Measurements from ENCODE around the gene ATP6V0E1.
"Not testable (repeated sequence)": the region's sequence is repeated elsewhere in the genome, so short reads cannot be mapped to it uniquely, and the experiment has no call there.

ATP6V0E1 gene

GRCh38 chr5:173057062-173057924 is 73.7 kb downstream of the ATP6V0E1 start:
- Histone ChIP-seq H3K4me1 (ENCODE audit: insufficient read depth, low read length) (0 out of 2 replicates have a peak, but pooled peaks cover 4% of the 10 kb centered on the region), H3K9me3 (ENCODE audit: insufficient read depth, low read depth, low read length) (no peaks in the 10 kb centered on the region), H3K9ac (ENCODE audit: low read depth, low read length) (peak overlapping the region; percentile 97), H3K27me3 (ENCODE audit: insufficient read depth, low read length) (no peaks in the 10 kb centered on the region), H3K27ac (ENCODE audit: low read length) (peak overlapping the region; percentile 81), H3K4me3 (ENCODE audit: low read length) (peak overlapping the region; percentile 100), H3K36me3 (ENCODE audit: insufficient read depth, low read depth, low read length) (no peaks in the 10 kb centered on the region)

- no peak overlapping the region for H3K9ac ChIP-seq (ENCODE audit: low read depth, low read length)
- H3K27me3 ChIP-seq (ENCODE audit: insufficient read depth, low read length), result no peaks in the 10 kb centered on the region
- H3K36me3 ChIP-seq (ENCODE audit: insufficient read depth, low read depth, low read length), result no peaks in the 10 kb centered on the region
- no peak overlapping the region for H3K4me3 ChIP-seq (ENCODE audit: low read length)
- H3K9me3 ChIP-seq (ENCODE audit: insufficient read depth, low read depth, low read length), result no peaks in the 10 kb centered on the region
- H3K27ac ChIP-seq (ENCODE audit: low read length), result no peak overlapping the region
- H3K4me1 ChIP-seq (ENCODE audit: insufficient read depth, low read length), result 0 out of 2 replicates have a peak, but pooled peaks cover 4% of the 10 kb centered on the region
These were observed 78.6 kb downstream of the ATP6V0E1 start for GRCh38 chr5:173062141-173062540.

GRCh38 chr5:173065155-173065554 is 81.6 kb downstream of the ATP6V0E1 start:
- Histone ChIP-seq H3K9me3 (ENCODE audit: insufficient read depth, low read depth, low read length) (no peaks in the 10 kb centered on the region), H3K4me3 (ENCODE audit: low read length) (no peak overlapping the region), H3K9ac (ENCODE audit: low read depth, low read length) (no peak overlapping the region), H3K27ac (ENCODE audit: low read length) (no peak overlapping the region), H3K36me3 (ENCODE audit: insufficient read depth, low read depth, low read length) (no peaks in the 10 kb centered on the region), H3K27me3 (ENCODE audit: insufficient read depth, low read length) (no peaks in the 10 kb centered on the region), H3K4me1 (ENCODE audit: insufficient read depth, low read length) (no peaks in the 10 kb centered on the region)

GRCh38 chr5:173069671-173070070 is 86.1 kb downstream of the ATP6V0E1 start:
- H3K4me1 ChIP-seq (ENCODE audit: insufficient read depth, low read length), result no peaks in the 10 kb centered on the region
- H3K4me3 ChIP-seq (ENCODE audit: low read length), result no peak overlapping the region
- no peaks in the 10 kb centered on the region for H3K36me3 ChIP-seq (ENCODE audit: insufficient read depth, low read depth, low read length)
- no peak overlapping the region for H3K27ac ChIP-seq (ENCODE audit: low read length)
- no peaks in the 10 kb centered on the region for H3K9me3 ChIP-seq (ENCODE audit: insufficient read depth, low read depth, low read length)
- no peak overlapping the region for H3K9ac ChIP-seq (ENCODE audit: low read depth, low read length)
- no peaks in the 10 kb centered on the region for H3K27me3 ChIP-seq (ENCODE audit: insufficient read depth, low read length)

GRCh38 chr5:173075137-173075843 is 91.7 kb downstream of the ATP6V0E1 start:
- H3K27me3 ChIP-seq (ENCODE audit: insufficient read depth, low read length), result no peaks in the 10 kb centered on the region
- H3K4me3 ChIP-seq (ENCODE audit: low read length), result no peak overlapping the region
- H3K36me3 ChIP-seq (ENCODE audit: insufficient read depth, low read depth, low read length), result no peaks in the 10 kb centered on the region
- no peak overlapping the region for H3K9ac ChIP-seq (ENCODE audit: low read depth, low read length)
- no peaks in the 10 kb centered on the region for H3K9me3 ChIP-seq (ENCODE audit: insufficient read depth, low read depth, low read length)
- H3K27ac ChIP-seq (ENCODE audit: low read length), result no peak overlapping the region
- no peaks in the 10 kb centered on the region for H3K4me1 ChIP-seq (ENCODE audit: insufficient read depth, low read length)

GRCh38 chr5:173075970-173076369 is 92.4 kb downstream of the ATP6V0E1 start:
- no peak overlapping the region for H3K9ac ChIP-seq (ENCODE audit: low read depth, low read length)
- H3K27ac ChIP-seq (ENCODE audit: low read length), result no peak overlapping the region
- H3K9me3 ChIP-seq (ENCODE audit: insufficient read depth, low read depth, low read length), result no peaks in the 10 kb centered on the region
- H3K4me1 ChIP-seq (ENCODE audit: insufficient read depth, low read length), result no peaks in the 10 kb centered on the region
- no peaks in the 10 kb centered on the region for H3K36me3 ChIP-seq (ENCODE audit: insufficient read depth, low read depth, low read length)
- H3K27me3 ChIP-seq (ENCODE audit: insufficient read depth, low read length), result no peaks in the 10 kb centered on the region
- no peak overlapping the region for H3K4me3 ChIP-seq (ENCODE audit: low read length)

- H3K27me3 ChIP-seq (ENCODE audit: insufficient read depth, low read length); H3K9ac ChIP-seq (ENCODE audit: low read depth, low read length); H3K4me3 ChIP-seq (ENCODE audit: low read length); H3K9me3 ChIP-seq (ENCODE audit: insufficient read depth, low read depth, low read length); H3K27ac ChIP-seq (ENCODE audit: low read length); H3K36me3 ChIP-seq (ENCODE audit: insufficient read depth, low read depth, low read length); H3K4me1 ChIP-seq (ENCODE audit: insufficient read depth, low read length): not testable (repeated sequence)
These were observed 92.9 kb downstream of the ATP6V0E1 start for GRCh38 chr5:173076471-173076870.

- Histone ChIP-seq H3K27ac (ENCODE audit: low read length) (no peak overlapping the region), H3K4me3 (ENCODE audit: low read length) (no peak overlapping the region), H3K27me3 (ENCODE audit: insufficient read depth, low read length) (no peaks in the 10 kb centered on the region), H3K4me1 (ENCODE audit: insufficient read depth, low read length) (no peaks in the 10 kb centered on the region), H3K9me3 (ENCODE audit: insufficient read depth, low read depth, low read length) (no peaks in the 10 kb centered on the region), H3K36me3 (ENCODE audit: insufficient read depth, low read depth, low read length) (no peaks in the 10 kb centered on the region; the same call in 1 of the 2 replicates), H3K9ac (ENCODE audit: low read depth, low read length) (no peak overlapping the region)
These were observed 95.3 kb downstream of the ATP6V0E1 start for GRCh38 chr5:173078878-173079277.
